GM13977 (cell line): ENCODE data around the gene ZFP62.

ENCODE experiments used
- DNase-seq: peaks from one replicate; pipeline ENCODE4 v3.0.0; 2012; ENCODE audit warnings: low spot score
- in situ Hi-C: fragments of 300-500 bp; cut with MboI; formaldehyde crosslinking; loops from one replicate; pipeline ENCODE4 v1.12.0; 2022; ENCODE audit warnings: low sequenced_read_pairs, low pct_unique_long_range_greater_than_20kb, mixed read lengths, inconsistent platforms; ENCODE audit not compliant: unreplicated experiment
- TF ChIP-seq, protein P1 (sequence below): IDR thresholded peaks from 2 replicates; pipeline ENCODE4 v1.5.1; 2012; ENCODE audit warnings: mild to moderate bottlenecking, control low read depth; ENCODE audit not compliant: insufficient read depth; ENCODE audit errors: extremely low read depth, missing control alignments

The ZFP62 gene

DNA sequence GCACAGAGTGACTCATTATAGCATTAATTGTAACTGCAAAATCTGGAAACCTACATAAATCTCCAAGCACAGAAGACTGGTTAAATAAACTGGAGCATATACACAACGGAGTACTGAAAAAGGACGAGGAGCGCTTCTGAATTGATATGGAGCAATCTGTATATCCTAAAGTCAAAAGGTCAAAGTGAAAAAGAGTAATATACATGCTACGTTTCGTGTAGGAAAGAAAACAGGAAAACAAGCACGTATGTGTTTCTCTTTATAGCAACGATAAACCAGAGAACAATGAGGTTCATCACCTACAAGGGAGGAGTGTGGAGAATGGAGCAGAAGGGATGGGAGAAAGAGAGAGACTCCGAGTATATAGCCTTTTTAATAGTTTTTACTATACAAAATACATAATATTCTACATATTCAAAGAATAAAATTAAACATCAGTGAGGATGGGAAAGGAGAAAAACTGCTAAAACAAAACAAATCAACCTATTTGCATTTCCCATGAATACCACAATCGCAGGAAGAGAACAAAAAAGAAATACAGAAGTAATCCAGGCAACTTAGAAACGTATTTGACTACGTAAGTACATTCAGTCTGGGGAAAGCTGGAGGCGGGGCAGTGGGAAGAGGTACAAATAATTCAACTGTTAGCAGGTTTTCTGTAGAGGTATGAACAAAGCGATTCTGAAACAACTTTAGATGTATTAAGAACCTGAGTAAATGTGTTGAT lies 7.8 kb downstream of the ZFP62 start:
- in situ Hi-C loops = no loop called here
- no peak for DNase-seq
- TF ChIP-seq, protein P1, sequence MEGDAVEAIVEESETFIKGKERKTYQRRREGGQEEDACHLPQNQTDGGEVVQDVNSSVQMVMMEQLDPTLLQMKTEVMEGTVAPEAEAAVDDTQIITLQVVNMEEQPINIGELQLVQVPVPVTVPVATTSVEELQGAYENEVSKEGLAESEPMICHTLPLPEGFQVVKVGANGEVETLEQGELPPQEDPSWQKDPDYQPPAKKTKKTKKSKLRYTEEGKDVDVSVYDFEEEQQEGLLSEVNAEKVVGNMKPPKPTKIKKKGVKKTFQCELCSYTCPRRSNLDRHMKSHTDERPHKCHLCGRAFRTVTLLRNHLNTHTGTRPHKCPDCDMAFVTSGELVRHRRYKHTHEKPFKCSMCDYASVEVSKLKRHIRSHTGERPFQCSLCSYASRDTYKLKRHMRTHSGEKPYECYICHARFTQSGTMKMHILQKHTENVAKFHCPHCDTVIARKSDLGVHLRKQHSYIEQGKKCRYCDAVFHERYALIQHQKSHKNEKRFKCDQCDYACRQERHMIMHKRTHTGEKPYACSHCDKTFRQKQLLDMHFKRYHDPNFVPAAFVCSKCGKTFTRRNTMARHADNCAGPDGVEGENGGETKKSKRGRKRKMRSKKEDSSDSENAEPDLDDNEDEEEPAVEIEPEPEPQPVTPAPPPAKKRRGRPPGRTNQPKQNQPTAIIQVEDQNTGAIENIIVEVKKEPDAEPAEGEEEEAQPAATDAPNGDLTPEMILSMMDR = no peak

DNA sequence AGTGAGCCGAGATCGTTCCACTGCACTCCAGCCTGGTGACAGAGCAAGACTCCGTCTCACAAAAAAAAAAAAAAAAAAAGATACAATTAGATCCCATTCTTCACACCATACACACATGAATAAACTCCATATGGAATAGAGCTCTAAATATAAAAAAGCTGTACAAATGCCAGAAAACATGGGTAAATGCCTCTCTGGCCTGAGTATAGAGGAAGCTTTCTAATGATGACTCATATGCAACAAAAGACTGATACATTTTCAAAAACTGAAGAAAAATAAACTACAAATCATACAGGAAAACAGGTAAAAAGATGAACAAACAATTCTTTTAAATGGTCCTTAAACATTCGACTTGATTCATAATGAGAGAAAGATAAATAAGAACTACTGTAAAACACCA lies 8.6 kb downstream of the ZFP62 start:
- TF ChIP-seq, protein P1 = no peak
- no peak for DNase-seq
- in situ Hi-C loops = no loop called here

- DNase-seq = no peak
- in situ Hi-C loops = no loop called here
- TF ChIP-seq, protein P1 = no peak
Observed at GRCh38 chr5:180850434-180851078, 10.5 kb downstream of the ZFP62 start.

GRCh38 chr5:180849827-180850226 lies 11.2 kb downstream of the ZFP62 start:
- TF ChIP-seq, protein P1 = no peak
- DNase-seq = no peak
- in situ Hi-C loops = no loop called here

- no peak for DNase-seq
- TF ChIP-seq, protein P1 = no peak
- in situ Hi-C loops = no loop called here
Observed at GRCh38 chr5:180848878-180849277, 12.2 kb downstream of the ZFP62 start.

DNA sequence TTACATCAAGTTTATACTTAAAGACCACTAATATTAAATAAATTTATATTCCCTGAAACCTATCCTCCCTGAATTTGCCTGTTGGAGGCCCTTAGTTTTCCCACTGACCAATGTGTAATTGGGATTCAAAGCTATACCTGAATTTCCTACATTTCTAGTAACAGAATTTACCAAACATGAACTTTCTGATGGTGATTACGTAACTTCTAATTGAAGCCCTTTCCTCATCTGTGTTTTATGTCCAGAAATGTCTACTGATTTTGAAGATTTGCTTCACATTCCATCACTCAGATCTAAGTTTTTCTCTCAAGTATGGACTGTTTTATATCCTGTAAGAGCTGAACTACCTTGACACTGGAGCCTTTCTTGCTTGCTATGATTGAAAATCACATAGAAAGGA lies 12.8 kb downstream of the ZFP62 start:
- TF ChIP-seq, protein P1 = no peak
- in situ Hi-C loops = no loop called here
- DNase-seq = no peak
